GM23338 (cell line): ENCODE measurements around the gene ATG2A. TPM values are rescaled to one million over a fixed set of nuclear protein-coding genes. Genes with fewer than 3 reads are reported as not detected.

ENCODE experiments used
- ATAC-seq: fragments of 200-7000 bp; cut with Tn5 transposase; 3 replicates; pipeline ENCODE4 v1.9.1; 2020
- DNase-seq: peaks from one replicate; pipeline ENCODE4 v3.0.0-alpha.2; 2015; ENCODE audit warnings: low spot score
- H2AFZ ChIP-seq: fragments of 200-600 bp; sonication (generic); 2 replicates; pipeline ENCODE4 v1.8.0; 2016; ENCODE audit warnings: antibody characterized with exemption, mild to moderate bottlenecking, moderate library complexity
- H3F3A ChIP-seq: fragments of 200-600 bp; sonication (generic); replicated peaks from 2 replicates; pipeline ENCODE4 v1.8.0; 2017; ENCODE audit warnings: antibody characterized with exemption, mixed run types, low read depth
- H3K27ac ChIP-seq: fragments of 200-600 bp; sonication (generic); 2 replicates; pipeline ENCODE4 v1.6.1; 2016; ENCODE audit warnings: low read depth
- H3K27me3 ChIP-seq: fragments of 200-600 bp; sonication (generic); 2 replicates; pipeline ENCODE4 v1.8.0; 2016; ENCODE audit warnings: mild to moderate bottlenecking, mixed run types, moderate library complexity; ENCODE audit not compliant: insufficient read depth
- H3K36me3 ChIP-seq: fragments of 200-600 bp; sonication (generic); 2 replicates; pipeline ENCODE4 v1.8.0; 2016; ENCODE audit warnings: mild to moderate bottlenecking; ENCODE audit not compliant: insufficient read depth
- H3K4me1 ChIP-seq: fragments of 200-600 bp; sonication (generic); 2 replicates; pipeline ENCODE4 v1.8.0; 2016; ENCODE audit warnings: mild to moderate bottlenecking, moderate library complexity; ENCODE audit not compliant: insufficient read depth
- H3K4me2 ChIP-seq: fragments of 200-600 bp; sonication (generic); 2 replicates; pipeline ENCODE4 v1.7.1; 2017; ENCODE audit warnings: mixed run types
- H3K4me3 ChIP-seq: fragments of 200-600 bp; sonication (generic); 2 replicates; pipeline ENCODE4 v1.6.1; 2016; ENCODE audit warnings: mixed run types
- H3K79me2 ChIP-seq: fragments of 200-600 bp; sonication (generic); replicated peaks from 2 replicates; pipeline ENCODE4 v1.8.0; 2017; ENCODE audit warnings: mild to moderate bottlenecking; ENCODE audit not compliant: insufficient read depth
- H3K9me2 ChIP-seq: fragments of 200-600 bp; sonication (generic); 2 replicates; pipeline ENCODE4 v1.8.0; 2017; ENCODE audit not compliant: insufficient read depth
- H4K20me1 ChIP-seq: fragments of 200-600 bp; sonication (generic); replicated peaks from 2 replicates; pipeline ENCODE4 v1.8.0; 2017; ENCODE audit warnings: mild to moderate bottlenecking; ENCODE audit not compliant: insufficient read depth
- H3K27ac Mint-ChIP-seq: 2 replicates; pipeline ENCODE4 v1.8.0; 2020; ENCODE audit warnings: inconsistent platforms, mild to moderate bottlenecking, moderate library complexity, mixed read lengths
- H3K27me3 Mint-ChIP-seq: 3 replicates; pipeline ENCODE4 v1.8.0; 2022; ENCODE audit warnings: low read depth, mild to moderate bottlenecking, moderate library complexity, mixed read lengths, inconsistent platforms; ENCODE audit not compliant: insufficient read depth, poor library complexity
- H3K36me3 Mint-ChIP-seq: 3 replicates; pipeline ENCODE4 v1.8.0; 2021; ENCODE audit warnings: low read depth, mild to moderate bottlenecking, inconsistent platforms, moderate library complexity, mixed read lengths
- H3K4me1 Mint-ChIP-seq: 3 replicates; pipeline ENCODE4 v1.8.0; 2020; ENCODE audit warnings: mild to moderate bottlenecking, inconsistent platforms, mixed read lengths
- H3K4me3 Mint-ChIP-seq: 3 replicates; pipeline ENCODE4 v1.8.0; 2021; ENCODE audit warnings: moderate library complexity, mild to moderate bottlenecking, inconsistent platforms, mixed read lengths
- H3K9me3 Mint-ChIP-seq: 3 replicates; pipeline ENCODE4 v1.8.0; 2020; ENCODE audit warnings: moderate library complexity, mild to moderate bottlenecking, inconsistent platforms, mixed read lengths
- CTCF ChIP-seq, 2 experiments: fragments of 200-600 bp in 1 of 2; sonication (generic) in 1 of 2; conservative IDR thresholded peaks; 2 replicates each; pipeline versions ENCODE4 v1.5.1 to v1.6.1; 2016 to 2017; ENCODE audit warnings: antibody characterized with exemption in 2 of 2, low read depth in 2 of 2, mild to moderate bottlenecking in 2 of 2, moderate library complexity in 1 of 2
- ETS1 ChIP-seq: IDR thresholded peaks from 2 replicates; pipeline ENCODE4 v1.6.1; 2016; ENCODE audit warnings: antibody characterized with exemption
- EZH2 ChIP-seq: fragments of 200-600 bp; sonication (generic); IDR thresholded peaks from one replicate; pipeline ENCODE4 v1.8.0; 2017; ENCODE audit warnings: antibody characterized with exemption, mild to moderate bottlenecking, low read depth; ENCODE audit not compliant: unreplicated experiment
- EZH2phosphoT487 ChIP-seq: fragments of 200-600 bp; sonication (generic); IDR thresholded peaks from one replicate; pipeline ENCODE4 v1.8.1; 2018; ENCODE audit warnings: antibody characterized with exemption; ENCODE audit not compliant: unreplicated experiment
- JUNB ChIP-seq: IDR thresholded peaks from one replicate; pipeline ENCODE4 v1.6.1; 2016; ENCODE audit warnings: antibody characterized with exemption; ENCODE audit not compliant: unreplicated experiment
- POLR2AphosphoS5 ChIP-seq: IDR thresholded peaks from 2 replicates; pipeline ENCODE4 v1.6.1; 2016; ENCODE audit warnings: antibody characterized with exemption, low read depth
- STAT1 ChIP-seq: IDR thresholded peaks from one replicate; pipeline ENCODE4 v1.6.1; 2016; ENCODE audit warnings: antibody characterized with exemption; ENCODE audit not compliant: unreplicated experiment
- ZNF114 ChIP-seq: fragments of 250-450 bp; sonication (Bioruptor Pico); IDR thresholded peaks from 2 replicates; pipeline ENCODE4 v1.5.0; 2020; ENCODE audit warnings: mild to moderate bottlenecking, moderate library complexity
- ZNF331 ChIP-seq: fragments of 250-450 bp; sonication (Bioruptor Pico); IDR thresholded peaks from 2 replicates; pipeline ENCODE4 v1.5.0; 2020; ENCODE audit warnings: low read depth, mild to moderate bottlenecking, moderate library complexity
- ZNF462 ChIP-seq: fragments of 250-450 bp; sonication (Bioruptor Pico); IDR thresholded peaks from 2 replicates; pipeline ENCODE4 v1.5.0; 2020; ENCODE audit warnings: mild to moderate bottlenecking, moderate library complexity
- polyA plus RNA-seq: library from polyadenylated mRNA; unstranded; fragments of >200 nt; fragmentation: Nextera tagmentation; extraction: Ambion mirVana; gene quantifications from 2 replicates; pipeline ENCODE4 v1.2.1, GENCODE V29; 2016
- total RNA-seq: library from RNA; depleted of rRNA; stranded (reverse); fragments of >200 nt; shearing (Covaris generic); gene quantifications from 2 replicates; pipeline ENCODE4 v1.2.3, GENCODE V29; 2014

Gene ATG2A
- total and polyA plus RNA-seq, 2 experiments from 2014 or later = 8.7 to 31.7 TPM

- TF ChIP-seq ZNF462 (no peak), POLR2AphosphoS5 (no peak), JUNB (no peak), EZH2phosphoT487 (no peak), CTCF (conservative IDR thresholded peaks at IDR 0.05; ENCODE audit: low read depth in 2 of 2) (no peak)
Measured at GRCh38 chr11:64910451-64911093, 6.4 kb downstream of the ATG2A start (continued).

- Mint-ChIP-seq H3K27me3 (peaks cover 4% of the 10 kb centered on the region), H3K9me3 (no peaks in the 10 kb centered on the region; the same call in 2 of the 3 replicates), H3K4me1 (no peaks in the 10 kb centered on the region), H3K27ac (no peak overlapping the region), H3K36me3 (peaks cover 10% of the 10 kb centered on the region), H3K4me3 (no peak overlapping the region)
- no peaks in the 10 kb centered on the region for H3K27me3 ChIP-seq
- no peak overlapping the region for H2AFZ ChIP-seq
- H3K4me1 ChIP-seq = no peaks in the 10 kb centered on the region
- DNase-seq (no peak), ATAC-seq (no peak)
- no peaks in the 10 kb centered on the region; the same call in 1 of the 2 replicates for H4K20me1 ChIP-seq
- no peak overlapping the region for H3K4me2 ChIP-seq
- H3K79me2 ChIP-seq = no peaks in the 10 kb centered on the region
- H3K36me3 ChIP-seq = no peaks in the 10 kb centered on the region
- no peaks in the 10 kb centered on the region for H3K9me2 ChIP-seq
- H3F3A ChIP-seq = no peaks in the 10 kb centered on the region
- H3K27ac ChIP-seq = no peak overlapping the region
- no peak overlapping the region for H3K4me3 ChIP-seq
- TF ChIP-seq JUNB (no peak), ETS1 (no peak), EZH2 (no peak), ZNF331 (CRISPR knock-in tag) (no peak), CTCF (conservative IDR thresholded peaks at IDR 0.05; ENCODE audit: low read depth in 2 of 2) (no peak), POLR2AphosphoS5 (no peak), STAT1 (no peak), ZNF114 (CRISPR knock-in tag) (no peak)
Measured at GRCh38 chr11:64909653-64910343, 7.2 kb downstream of the ATG2A start.
